Activated CD8-positive, alpha-beta memory T cell treated with anti-CD3 and anti-CD28 coated beads for 4 hours (primary cell): ENCODE results near the gene ESYT2.

Experiments
- DNase-seq, 2 donors: peaks; one replicate each; pipeline ENCODE4 v3.0.0-alpha.2; 2020; ENCODE audit warnings: low read depth in 2 of 2

The ESYT2 gene

DNA sequence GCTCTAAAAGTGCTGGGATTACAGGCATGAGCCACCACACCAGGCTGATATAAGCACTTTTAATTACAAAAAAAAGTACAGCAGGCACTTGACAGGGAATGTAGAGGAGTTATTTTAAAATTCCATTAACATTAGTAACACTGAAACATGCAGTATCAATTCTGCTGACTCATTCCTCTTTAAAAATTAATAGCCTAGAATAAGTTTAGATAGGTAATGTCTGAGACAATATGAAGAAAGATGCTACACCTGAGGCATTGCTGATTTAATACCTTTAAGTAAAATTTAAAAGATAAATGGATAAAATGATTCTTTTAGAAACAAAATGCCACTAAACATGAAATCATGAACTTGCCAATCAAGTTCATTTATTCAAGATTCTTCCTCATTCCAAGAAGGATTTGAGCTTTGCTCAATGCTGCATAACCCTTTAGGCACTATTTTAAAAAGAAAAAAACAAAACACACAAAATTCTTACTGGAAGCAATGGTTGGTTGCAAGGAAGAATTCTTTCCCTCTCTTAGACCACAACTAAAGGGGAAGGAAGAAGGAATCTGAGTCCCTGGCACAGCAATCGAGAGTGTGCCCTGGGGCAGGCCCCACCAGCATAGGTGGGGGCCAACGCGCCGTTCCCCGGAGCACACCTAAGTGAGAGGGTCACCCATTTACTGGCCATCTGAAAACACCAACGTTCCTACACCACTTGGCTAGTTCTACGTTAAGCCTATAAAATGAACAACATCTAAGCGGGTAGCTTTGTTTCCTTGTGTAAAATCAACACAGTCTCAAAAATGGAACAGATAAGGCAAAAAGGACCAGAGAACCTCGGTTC lies 26.6 kb downstream of the ESYT2 start:
- no peak for DNase-seq

DNA sequence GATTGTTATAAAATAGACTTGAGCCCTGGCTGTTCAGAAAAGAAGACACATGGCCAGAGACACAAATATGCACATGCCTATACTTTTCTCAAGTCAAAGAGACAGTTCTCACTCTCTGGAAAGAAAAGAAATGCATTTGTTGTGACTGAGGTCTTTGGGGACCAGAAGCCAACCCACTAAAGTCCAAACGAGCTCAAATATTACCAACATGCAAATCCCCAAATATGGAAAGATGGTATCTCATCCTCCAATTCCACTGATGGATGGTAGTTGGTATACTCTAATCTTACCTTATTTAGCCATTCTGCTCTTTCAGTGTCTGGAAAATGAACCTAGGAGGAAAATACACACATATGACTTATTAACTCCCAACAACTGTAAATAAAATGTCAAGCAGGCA lies 30.6 kb downstream of the ESYT2 start:
- DNase-seq: no peak

DNA sequence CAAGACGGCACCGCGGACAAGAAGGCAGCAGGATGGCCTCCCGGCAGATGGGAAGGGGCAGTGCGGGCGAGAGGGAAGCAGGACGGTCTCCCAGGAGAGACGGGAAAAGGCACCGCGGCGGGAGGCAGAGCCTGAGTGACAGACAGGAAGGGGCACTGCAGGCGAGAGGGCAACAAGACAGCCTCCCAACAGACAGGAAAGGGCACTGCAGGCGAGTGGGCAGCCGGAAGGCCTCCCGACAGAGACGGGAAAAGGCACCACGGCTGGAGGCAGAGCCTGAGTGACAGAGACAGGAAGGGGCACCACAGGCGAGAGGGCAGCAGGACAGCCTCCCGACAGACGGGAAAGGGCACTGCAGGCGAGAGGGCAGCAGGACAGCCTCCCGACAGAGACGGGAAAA lies 32.6 kb downstream of the ESYT2 start:
- DNase-seq: no peak

DNA sequence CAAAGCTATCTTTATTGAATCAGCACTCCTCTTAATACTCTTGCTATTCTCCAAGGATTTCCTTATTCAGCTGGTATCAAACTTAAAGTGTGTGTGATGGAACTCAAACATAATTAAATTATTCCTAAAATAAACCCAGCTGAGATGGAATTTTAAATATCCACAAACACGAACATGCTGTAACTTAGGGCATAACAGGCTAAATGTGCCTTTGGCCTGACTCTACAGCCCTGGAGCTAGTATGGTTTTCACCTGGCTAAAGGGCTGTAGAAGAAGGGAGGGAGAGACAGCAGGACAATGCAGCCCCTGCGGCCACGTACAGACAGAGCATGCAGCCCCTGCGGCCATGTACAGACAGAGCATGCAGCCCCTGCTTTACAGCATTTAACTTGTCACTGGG lies 34.0 kb downstream of the ESYT2 start:
- DNase-seq: no peak

DNA sequence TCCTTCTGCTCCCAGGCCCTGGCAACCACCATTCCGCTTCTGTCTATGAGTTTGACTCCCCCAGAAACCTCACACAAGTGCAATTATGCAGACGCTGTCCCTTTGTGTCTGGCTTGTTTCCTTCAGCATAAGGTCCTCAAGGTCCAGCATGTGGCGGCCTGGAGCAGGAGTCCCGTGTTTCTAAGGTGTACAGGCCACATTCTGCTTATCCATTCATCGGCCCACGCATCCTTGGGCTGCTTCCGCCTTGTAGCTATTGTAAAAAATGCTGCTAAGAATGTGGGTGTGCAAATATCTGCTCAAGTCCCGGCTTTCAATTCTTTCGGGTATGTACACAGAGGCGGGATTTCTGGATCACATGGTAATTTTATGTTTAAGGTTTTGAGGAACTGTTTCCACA lies 38.2 kb downstream of the ESYT2 start:
- DNase-seq: no peak

DNA sequence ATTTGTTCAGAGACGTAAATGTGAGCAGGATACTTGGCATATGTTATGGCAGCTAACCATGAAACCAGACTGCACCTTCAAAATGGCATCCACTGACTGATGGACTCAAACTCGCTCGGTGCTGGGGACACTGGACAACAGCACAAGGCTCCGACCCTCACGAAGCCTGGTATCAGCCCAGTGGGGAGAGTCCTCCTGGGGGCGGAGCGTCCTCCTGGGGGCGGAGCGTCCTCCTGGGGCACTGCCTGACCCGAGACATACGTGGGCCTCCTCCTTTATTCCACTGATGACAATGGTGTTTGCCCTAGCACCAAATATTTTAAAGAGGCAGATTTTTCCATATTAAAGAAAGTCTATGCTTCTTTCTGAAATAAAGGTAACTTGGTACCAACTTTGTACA lies 39.5 kb downstream of the ESYT2 start:
- DNase-seq: no peak

DNA sequence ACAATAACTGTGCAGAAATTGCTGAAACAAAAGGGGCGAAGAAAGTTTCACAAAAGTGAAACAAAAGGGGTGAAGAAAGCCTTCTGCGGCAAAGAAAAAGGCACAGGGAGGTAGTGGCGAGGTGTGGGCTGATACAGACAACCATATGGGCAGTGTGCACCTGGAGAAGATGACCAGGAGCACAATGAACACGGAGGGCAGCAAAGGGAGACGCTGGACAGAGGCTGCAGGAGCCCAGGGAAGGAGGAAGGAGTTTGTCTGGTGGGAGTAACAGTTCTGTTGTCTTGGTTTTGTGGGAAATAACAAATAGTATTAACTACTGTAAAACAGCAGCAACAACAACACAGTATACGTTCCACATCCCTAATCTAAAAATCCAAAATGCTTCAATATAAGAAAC lies 42.4 kb downstream of the ESYT2 start:
- DNase-seq: no peak

DNA sequence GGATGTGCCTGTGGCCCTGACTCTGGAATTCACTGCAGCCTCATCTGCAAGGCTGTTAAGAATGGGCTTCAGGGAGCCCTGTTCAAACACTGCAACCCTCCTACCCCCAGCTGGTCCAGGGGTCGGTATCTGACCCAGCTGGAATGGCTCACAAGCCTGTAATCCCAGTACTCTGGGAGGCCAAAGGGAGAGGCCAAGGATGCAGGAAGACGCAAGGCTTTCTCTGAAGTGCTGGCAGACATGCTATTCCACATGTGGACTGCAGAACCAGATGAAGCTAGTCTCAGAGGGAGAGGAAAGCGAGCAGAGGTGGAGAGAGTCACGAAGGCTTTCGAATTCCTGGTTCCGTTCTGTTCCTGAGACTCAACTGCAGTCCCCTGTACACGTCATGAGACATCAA lies 45.0 kb downstream of the ESYT2 start:
- DNase-seq: no peak

DNA sequence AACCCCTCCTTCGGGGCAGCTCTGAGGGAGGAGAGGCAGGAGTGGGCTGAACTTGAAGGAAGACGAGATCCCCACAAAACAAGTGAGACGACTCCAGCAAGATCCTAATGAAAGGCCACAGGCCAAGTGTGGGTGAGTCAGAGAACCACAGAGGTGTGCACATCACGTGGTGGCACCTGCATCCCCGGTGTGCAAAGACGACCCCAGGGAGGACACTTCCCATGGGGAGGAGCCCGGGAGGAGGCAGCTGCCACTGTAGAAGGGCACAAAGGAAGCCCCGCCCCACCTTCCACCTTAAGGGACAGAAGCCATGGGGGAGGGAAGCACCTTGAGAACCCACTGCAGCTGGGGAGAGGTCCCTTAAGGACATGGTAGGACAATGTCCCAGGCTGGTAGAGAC lies 45.7 kb downstream of the ESYT2 start:
- no peak for DNase-seq

DNA sequence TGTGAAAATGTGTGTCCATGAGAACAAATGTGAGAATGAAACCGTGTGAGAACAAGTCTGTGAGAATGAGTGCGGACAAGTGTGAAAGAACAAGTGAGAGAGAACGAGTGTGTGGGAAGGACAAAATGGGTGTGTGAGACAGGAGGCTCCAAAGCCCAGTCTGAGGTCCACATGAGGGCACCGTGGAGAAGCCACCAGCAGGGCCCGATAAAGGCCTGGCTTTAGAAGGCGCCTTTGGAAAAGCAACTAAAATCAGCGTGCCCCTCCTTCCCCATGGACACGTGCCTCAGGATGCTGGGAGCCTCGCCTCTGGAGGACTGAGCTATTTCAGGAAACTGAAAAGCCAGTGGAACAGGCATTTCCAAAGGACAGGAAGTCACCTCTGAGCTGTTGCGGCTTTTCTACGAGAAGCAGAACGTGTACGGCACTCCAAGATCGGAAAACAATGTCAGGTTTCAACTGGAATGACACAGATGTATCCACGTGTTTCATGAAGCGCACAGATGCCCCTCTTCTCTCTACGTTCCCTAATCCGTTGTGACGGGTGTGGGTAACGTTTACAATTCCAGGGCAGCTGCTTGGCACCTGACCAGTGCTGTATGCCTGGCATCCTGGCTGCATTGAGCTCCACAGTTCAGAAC lies 46.4 kb downstream of the ESYT2 start:
- DNase-seq: no peak

DNA sequence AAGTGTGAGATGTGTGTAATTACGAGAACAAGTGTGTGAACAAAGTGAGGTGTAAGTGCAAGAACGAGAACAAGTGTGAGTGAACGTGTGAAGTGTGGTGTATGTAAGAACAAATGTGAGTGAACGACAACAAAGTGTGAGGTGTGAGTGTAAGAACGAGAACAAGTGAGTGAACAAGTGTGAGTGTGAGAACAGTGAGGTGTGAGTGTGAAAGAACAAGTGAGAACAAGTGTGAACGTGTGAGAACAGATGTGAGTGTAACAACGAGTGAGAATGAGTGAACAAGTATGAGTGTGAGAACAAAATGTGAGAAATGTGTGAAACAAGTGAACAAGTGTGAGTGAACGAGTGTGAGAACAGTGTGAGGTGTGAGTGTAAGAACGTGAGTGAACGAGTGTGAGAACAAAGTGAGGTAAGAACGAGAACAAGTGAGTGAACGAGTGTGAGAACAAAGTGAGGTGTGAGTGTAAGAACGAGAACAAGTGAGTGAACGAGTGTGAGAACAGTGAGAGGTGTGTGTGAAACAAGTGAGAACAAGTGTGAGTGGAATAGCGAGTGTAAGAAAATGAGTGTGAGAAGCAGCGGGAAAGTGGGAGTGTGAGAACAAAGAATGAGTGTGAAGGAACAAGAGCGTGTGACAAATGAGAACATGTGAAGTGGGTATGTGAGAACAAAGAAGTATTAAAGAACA lies 47.2 kb downstream of the ESYT2 start:
- DNase-seq: no peak

DNA sequence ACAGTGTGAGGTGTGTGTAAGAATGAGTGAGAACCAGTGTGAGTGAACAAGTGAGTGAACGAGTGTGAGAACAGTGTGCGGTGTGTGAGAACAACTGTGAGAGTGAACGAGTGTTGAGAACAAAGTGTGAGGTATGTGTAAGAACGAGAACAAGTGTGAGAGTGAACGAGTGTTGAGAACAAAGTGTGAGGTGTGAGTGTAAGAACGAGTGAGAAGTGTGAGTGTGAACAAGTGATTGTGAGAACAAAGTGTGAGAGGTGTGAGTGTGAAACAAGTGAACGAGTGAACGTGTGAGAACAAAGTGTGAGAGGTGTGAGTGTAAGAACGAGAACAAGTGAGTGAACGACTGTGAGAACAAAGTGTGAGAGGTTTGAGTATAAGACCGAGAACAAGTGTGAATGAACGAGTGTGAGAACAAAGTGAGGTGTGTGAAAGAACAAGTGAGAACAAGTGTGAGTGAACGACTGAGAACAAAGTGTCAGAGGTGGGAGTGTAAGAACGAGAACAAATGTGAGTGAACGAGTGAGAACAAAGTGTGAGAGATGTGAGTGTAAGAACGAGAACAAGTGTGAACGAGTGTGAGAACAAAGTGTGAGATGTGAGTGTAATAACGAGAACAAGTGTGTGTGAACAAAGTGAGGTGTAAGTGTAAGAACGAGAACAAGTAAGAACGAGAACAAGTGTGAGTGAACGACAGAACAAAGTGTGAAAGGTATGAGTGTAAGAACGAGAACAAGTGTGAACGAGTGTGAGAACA lies 47.9 kb downstream of the ESYT2 start:
- no peak for DNase-seq

DNA sequence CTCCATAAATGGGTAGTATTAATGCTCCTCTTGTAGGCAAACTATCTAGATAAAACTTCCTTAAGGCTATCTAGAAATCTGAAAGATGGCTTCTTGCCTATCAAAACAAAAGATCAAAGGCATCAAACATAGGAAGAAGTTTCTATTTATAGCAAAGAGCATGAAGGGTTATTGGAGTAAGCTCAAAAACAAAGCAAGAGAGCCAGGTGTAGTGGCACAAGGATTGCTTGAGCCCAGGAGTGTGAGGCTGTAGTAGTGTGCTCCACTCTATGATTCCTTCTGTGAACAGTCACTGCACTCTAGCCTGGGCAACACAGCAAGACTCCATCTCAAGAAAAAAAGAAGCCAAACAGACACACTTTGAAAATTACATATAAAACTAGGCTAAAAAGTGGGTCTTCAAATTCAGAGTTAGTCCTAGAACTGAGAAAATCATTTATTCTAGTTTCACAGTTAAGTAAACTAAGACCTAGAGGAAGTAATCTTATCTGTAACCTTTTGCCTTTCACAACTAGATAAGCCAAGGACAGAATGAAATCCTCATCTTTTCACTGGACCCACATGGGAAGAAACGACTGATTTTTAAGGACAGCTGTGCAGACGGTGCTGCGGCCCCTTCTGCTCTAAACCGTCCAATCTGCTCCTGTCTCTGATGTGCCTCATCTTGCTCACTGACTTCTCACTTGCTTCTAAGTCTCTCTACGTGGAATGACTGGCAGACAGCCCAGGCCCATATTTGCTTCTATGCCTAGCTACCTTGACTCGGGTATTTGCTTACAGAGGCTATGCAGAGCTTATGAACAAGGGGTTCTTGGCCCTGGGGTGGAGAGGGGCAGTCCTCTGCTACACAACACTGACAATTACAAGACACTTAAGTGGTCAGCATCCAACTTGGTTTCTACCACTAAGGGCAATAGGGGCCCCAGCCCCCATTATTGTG lies 50.0 kb downstream of the ESYT2 start:
- no peak for DNase-seq

DNA sequence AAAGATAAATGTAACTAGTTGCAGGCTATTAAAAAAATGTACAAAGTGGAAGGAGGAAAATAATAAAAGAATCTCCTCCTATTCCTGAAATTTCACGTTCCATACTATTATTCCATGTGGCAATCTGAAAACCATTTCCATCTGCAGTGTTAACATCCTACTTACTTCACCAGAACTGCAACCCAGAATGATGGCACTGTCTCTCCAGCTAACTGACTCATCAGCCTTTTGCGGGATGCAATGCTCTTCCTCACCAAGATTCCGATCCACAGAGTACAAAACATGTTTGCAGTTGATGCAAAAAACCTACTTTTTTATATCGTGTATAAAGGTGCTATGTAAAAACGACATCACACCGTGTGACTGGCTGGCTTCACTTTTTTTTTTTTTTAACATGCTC lies 50.8 kb downstream of the ESYT2 start:
- DNase-seq: no peak

DNA sequence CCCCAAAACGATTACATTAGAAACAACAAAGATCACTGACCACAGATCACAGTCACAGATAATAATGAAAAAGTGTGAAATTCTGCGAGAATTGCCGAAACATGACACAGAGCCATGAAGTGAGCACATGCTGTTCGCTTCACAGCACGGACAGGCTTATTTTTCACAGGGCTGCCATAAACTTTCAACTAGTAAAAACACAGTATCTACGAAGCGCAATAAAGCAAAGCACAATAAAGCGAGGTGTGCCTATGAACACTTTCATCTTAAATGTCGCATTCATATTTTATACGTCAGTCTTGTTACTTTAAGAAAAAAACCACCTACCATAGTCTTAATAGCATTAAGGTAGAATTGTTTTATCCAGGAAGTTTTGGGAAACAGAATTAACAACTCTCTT lies 51.5 kb downstream of the ESYT2 start:
- DNase-seq: no peak

DNA sequence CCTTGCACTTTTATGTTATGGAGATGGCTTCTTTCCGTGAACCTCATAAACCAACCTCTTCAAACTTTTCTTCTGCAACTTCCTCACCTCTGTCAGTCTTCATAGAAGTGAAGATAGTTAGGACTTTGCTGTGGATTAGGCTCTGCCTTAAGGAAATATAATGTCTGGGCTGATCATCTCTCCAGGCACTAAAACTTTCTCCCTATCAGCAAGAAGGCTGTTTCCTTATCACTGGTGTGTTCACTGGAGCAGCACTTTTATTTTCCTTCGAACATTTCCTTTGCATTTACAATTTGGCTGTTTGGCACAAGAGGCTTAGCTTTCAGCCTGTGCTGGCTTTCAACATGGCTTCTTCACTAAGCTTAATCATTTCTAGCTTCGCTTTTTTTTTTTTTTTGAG lies 52.8 kb downstream of the ESYT2 start:
- DNase-seq: no peak

DNA sequence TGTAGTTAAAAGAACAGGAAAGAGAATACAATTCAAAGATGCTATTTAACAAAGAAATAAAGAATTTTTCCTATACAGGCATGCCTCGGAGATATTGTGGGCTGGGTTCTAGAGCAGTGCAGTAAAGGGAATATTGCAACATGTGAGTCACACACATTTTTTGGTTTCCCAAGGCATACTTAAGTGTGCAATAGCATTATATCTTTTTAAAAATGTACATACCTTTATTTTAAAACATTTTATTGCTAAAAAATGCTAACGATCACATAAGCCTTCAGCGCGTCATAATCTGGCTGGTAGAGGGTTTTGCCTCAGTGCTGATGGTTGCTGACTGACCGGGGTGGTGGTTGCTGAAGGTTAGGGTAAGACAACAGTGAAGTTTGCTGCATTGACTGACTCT lies 54.4 kb downstream of the ESYT2 start:
- DNase-seq: no peak

DNA sequence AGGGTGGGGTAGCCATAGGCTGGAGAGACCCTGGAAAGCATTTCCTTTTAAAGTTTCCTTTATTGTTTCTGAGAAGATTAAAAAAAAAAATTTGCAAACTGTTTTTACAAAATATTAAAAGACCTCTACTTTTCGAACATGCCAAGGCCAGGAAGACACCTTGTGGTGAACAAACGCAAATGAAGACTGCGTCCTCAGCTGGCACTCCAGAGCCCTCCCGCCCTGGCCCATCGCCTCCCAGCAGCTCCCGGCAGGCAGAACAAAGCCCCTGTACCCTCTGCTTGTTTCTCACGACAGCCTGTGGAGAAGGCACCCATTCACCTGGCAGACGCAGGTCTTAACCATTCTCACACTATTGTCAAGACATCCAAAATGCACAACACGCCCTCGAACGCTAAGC lies 56.4 kb downstream of the ESYT2 start:
- DNase-seq: no peak

DNA sequence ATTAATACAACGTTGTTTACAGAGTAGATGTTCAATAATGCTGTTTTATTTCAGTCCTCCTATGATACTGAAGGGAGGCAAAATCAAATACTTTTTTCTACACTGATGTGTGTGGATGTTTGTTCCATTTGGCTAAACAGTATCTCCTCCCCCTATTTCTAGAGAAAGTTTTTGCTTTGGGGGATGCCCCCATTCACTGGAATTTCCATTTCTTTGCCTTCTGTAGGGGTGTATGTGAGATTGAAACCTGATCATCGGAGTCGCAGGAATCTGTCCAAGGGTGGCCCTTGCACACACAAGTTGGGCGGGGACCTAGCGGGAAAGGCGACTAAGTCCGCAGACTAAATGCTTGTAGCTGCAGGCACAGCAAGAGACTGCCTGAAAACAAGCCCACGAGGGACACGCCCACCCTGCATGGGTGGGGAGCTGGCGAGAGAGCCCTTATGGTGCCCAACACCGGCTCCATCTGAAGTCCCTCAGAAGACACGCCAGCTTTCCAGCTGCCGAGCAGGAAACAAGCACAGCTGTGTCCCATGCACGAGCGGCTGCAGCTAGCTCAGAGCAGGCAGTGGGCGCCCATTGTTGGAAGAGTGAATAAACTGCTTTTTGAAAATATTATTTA lies 58.0 kb downstream of the ESYT2 start:
- no peak for DNase-seq

DNA sequence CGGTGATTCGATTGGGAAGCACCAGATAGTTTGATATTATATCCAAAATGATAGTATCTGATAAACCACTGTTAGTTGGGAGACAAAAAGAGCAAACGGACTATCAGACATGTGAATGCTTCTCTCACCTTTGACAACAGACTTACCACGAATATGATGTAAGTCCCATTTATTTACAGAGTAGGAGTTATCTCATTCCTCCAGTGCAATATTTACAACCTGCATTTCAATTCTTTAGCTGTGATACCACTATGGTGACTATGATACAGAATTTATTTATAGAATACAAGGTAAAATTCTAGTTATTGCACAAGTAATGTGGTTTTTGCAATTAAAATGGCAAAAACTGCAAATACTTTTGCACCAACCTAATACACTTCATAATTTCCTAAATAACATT lies 61.6 kb downstream of the ESYT2 start:
- no peak for DNase-seq
